ENCODE results near the gene PIAS3.

GRCh38 chr1:145897969-145898368 is 39.1 kb upstream of the PIAS3 start:
- TF ChIP-seq, protein P1, sequence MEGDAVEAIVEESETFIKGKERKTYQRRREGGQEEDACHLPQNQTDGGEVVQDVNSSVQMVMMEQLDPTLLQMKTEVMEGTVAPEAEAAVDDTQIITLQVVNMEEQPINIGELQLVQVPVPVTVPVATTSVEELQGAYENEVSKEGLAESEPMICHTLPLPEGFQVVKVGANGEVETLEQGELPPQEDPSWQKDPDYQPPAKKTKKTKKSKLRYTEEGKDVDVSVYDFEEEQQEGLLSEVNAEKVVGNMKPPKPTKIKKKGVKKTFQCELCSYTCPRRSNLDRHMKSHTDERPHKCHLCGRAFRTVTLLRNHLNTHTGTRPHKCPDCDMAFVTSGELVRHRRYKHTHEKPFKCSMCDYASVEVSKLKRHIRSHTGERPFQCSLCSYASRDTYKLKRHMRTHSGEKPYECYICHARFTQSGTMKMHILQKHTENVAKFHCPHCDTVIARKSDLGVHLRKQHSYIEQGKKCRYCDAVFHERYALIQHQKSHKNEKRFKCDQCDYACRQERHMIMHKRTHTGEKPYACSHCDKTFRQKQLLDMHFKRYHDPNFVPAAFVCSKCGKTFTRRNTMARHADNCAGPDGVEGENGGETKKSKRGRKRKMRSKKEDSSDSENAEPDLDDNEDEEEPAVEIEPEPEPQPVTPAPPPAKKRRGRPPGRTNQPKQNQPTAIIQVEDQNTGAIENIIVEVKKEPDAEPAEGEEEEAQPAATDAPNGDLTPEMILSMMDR (conservative IDR thresholded peaks at IDR 0.05 in 1 of 2, IDR thresholded peaks at IDR 0.05 in 1 of 2; ENCODE audit: low read depth in 1 of 2, low read length in 2 of 2): no peak
- no peak for TF ChIP-seq EZH2 (IDR thresholded peaks at IDR 0.05; ENCODE audit: low read length, missing control alignments)

Measured in fibroblast of lung (primary cell).